H1 (cell line): Measurements from ENCODE around the gene RPL7A.

ENCODE experiments used
- CEBPB ChIP-seq: IDR thresholded peaks from 2 replicates; pipeline ENCODE4 v1.6.1; 2012; ENCODE audit warnings: low read depth, low read length
- CTCF ChIP-seq, 3 experiments: IDR thresholded peaks; 1 replicate in 2 of 3; 2 replicates in 1 of 3; pipeline versions ENCODE4 v1.5.1 to v1.6.1; 2011; ENCODE audit warnings: low read length in 3 of 3, mild to moderate bottlenecking in 3 of 3, inconsistent platforms in 2 of 3, low read depth in 1 of 3, moderate library complexity in 1 of 3; ENCODE audit not compliant: insufficient read depth in 1 of 3; ENCODE audit errors: control extremely low read depth in 1 of 3
- EZH2 ChIP-seq: fragments of 200-600 bp; sonication (generic); IDR thresholded peaks from 2 replicates; pipeline ENCODE4 v1.7.1; 2012; ENCODE audit warnings: low read depth, mild to moderate bottlenecking, moderate library complexity, low read length, inconsistent platforms; ENCODE audit not compliant: severe bottlenecking
- KDM1A ChIP-seq: fragments of 200-600, 300-600 bp; sonication (generic); IDR thresholded peaks from 2 replicates; pipeline ENCODE4 v1.7.1; 2016; ENCODE audit warnings: mild to moderate bottlenecking, low read length, borderline replicate concordance
- POLR2A ChIP-seq, 2 experiments: IDR thresholded peaks; 1 replicate in 1 of 2; 2 replicates in 1 of 2; pipeline ENCODE4 v1.6.1; 2011; ENCODE audit warnings: low read depth in 2 of 2, low read length in 2 of 2, mild to moderate bottlenecking in 2 of 2; ENCODE audit errors: control extremely low read depth in 1 of 2
- SUZ12 ChIP-seq: fragments of 200-600 bp; sonication (generic); IDR thresholded peaks from 2 replicates; pipeline ENCODE4 v1.6.1; 2012; ENCODE audit warnings: mild to moderate bottlenecking, inconsistent platforms, low read length, moderate library complexity, mixed read lengths

- TF ChIP-seq CTCF (IDR thresholded peaks at IDR 0.05; ENCODE audit: control extremely low read depth in 1 of 3, insufficient read depth in 1 of 3, low read depth in 1 of 3, low read length in 3 of 3) (peak in 2 of 3 experiments; percentile 77 to 96; a peak in 3 of 4 replicates), POLR2A (IDR thresholded peaks at IDR 0.05; ENCODE audit: control extremely low read depth in 1 of 2, low read depth in 2 of 2, low read length in 2 of 2) (peak in 1 of 2 experiments; percentile 88; a peak in 2 of 3 replicates), CEBPB (no peak), KDM1A (no peak), SUZ12 (no peak), EZH2 (no peak)
Measured at GRCh38 chr9:133351908-133352634, 4.1 kb downstream of the RPL7A start.
